HCEC 1CT (cell line): ENCODE results near the gene STC2.

Experiments used
- DNase-seq: peaks from one replicate; pipeline ENCODE4 v3.0.0-alpha.2; 2017

The STC2 gene

DNA sequence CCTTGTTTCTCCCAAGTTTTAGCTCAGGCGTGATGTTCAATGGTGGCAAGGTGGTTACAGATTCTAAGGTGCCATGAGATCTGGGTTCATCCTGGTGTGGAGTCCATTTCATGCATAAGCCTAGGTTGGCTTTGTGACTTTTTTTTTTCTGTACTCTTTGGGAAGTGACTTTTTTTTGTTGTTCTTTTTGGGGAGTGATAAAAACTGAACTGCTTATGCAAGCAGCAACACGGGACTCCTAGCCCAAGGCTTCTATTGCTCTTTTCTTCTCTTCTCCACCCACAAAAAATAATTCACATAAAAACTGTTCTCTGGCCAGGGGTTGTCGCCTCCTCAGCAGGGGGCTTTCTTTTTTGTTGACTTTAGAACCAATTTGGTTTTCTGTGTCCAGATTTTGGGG, 15.4 kb downstream of the STC2 start:
- DNase-seq = no peak

DNA sequence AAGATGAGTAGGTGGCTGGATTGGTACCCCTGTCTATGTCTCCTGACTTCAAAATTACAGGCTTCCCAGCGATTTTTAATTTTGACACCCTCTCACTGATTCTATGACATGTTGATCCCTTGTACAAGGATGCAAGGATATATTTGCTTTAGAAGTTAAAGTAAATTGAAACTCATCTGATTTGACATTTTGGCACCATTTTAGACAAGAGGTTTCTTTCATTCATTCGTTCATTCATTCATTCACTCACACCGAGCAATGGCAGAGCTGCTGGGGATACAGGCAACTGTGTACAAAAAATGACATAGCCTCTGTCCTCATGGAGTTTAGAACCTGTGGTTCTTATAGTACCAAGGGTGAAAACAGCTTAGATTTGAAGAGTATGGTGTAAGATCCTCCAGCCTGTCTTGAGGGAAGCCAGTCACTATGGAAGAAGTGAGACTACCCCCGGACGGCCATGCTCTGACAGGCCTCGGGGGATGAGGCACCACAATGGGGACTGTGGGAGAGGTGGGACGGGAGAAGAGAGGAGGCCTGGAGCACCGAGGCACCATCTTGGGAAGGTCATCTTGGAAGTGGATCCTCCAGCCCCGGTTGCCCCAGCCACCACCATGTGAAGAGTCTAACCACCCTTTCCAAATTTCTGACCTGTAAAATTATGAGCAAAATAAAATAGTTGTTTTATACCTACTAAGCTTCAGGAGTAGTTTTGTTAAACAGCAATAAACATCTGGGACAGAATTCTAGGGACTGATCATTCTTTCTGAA, 16.2 kb downstream of the STC2 start:
- no peak for DNase-seq

DNA sequence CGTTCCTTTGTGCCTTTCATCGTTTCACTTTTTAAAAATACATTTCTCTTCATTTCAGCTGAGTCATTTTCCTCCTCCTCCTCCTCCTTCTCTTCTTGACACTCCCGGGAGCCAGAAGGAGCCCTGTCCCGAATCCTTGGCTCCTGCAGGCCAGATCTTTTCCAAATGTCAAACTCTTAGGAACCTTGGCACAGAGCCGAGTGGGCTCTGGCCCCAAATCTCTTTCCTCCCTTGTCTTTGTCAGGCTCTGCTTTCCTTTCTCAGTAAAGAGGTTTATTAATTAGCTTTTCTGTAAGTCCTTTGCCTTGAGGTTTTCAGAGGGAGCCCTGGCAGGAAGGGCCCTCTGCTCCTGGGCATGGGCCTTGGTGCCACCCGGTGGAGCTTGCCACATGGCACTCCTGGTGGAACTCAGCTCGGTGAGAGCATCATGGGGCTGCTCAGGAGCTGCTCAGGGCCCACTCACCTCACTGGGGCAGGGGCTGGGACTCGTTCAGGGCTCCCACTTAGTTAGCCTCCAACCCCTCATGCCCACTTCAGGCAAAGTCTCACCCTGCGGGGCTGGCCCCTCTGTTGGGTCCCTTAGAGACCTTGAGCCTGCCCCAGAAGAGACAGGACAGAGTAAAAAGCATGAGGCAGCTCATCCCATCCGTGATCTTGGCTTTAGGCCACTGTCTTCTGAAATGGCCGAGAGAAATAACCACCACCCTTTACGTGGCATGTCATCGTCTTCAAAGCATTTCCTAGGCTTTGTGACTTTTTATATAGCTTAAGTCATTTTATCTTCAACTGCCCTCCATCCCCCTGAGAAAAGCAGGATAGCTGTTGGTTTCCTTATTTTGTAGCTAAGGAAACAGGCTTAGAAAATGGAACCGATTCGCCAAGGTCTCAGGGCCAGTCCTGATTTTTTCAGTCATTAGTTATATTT, 17.1 kb downstream of the STC2 start:
- peak; percentile 19 for DNase-seq

DNA sequence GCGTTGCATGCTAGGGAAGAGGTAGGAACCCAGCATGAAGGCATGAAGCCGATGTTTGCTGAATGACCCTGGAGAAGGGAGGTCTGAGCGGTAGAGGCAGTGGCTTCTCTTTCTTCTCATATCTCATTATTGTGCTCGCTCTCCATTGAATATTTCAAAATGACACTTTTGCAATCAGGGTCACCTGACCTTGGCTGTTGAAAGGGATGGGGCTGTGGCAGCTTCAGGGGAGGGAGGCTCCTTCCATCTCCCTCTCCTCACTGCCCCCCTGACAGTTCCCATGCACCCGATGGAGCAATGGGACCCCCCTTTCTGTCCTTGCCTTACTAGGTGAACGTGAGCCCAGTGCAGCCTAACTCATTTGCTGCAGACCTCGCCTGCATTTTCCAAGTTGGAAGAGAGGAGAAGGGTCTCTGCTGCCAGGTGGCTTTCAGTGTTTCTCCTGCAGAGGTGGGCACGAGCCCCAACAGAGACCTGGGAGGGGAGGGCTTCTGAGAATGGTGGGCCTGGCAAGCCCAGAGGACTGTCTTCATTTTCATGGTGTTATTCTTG, 17.9 kb downstream of the STC2 start:
- DNase-seq = no peak

DNA sequence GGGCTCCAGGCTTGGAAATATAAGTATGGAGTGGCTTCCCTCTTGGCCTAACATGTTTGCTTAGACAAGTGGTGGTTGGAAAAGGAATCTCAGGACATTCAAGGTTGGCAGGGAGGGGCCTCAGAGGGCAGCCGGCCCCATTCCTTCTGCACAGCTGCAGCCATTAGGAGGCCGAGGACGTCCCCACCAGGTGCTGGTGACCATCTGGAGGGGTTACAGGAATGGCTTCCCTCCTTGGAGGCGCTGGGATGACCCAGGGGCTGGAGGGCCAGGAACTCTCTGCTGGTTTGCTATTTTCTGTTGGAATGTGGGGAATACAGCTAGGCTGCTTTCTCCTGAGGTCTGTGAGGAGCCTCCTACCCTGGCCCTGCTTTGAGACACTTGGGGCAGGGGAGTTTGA, 18.5 kb downstream of the STC2 start:
- DNase-seq = no peak

DNA sequence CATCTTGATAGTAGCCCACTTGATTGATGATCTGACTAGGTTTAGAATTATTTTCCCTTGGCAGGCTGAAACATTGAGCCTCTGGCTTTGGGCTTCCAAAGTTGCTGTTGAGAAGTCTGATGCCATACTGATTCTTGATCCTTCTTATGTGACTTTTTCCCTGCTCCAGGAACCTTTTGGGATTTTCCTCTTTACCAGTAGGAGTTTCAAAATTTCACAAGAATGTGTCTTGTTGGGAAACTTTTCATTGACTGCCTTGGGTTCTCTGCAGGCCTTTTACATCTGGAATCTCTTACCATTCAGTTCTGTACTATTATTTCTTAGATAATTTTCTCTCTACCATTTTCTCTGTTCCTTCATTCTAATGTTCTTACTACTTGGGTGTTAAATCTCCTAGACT, 20.0 kb downstream of the STC2 start:
- no peak for DNase-seq

DNA sequence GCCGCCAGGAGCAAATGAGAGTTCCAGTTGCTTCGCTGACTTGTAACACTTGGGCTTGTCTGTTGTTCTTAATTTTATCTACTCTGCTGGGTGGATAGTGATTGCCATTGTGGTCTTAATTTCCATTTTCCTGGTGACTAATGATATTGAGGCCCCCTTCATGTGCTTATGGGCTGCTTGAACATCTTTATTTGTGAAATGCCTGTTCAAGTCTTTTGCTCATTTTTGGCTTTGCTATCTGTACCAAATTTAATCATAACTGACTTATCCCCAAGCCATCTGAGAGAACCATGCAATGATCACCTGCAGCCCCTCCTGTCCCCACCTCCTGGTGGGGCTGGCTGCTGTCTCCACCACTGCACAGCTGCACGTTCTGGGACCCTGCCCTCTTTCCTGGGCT, 20.5 kb downstream of the STC2 start:
- no peak for DNase-seq

DNA sequence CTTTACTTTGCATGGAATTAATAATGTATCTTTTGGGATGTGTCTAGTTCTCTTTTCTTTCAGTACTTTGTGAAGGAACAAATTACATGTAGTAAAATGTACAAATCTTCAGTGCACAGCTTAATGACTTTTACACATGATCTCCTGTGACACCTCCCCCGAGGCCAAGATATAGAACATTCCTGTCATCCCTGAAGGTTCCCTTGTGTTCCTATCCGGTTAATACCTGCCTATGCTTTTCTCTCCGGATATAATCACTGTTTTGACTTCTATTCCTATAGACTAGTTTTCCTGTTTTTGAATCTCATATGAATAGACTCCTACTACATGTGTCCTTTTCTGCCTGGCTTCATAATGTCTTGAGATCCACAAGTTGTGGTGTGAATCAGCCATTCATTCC, 21.5 kb downstream of the STC2 start:
- no peak for DNase-seq

DNA sequence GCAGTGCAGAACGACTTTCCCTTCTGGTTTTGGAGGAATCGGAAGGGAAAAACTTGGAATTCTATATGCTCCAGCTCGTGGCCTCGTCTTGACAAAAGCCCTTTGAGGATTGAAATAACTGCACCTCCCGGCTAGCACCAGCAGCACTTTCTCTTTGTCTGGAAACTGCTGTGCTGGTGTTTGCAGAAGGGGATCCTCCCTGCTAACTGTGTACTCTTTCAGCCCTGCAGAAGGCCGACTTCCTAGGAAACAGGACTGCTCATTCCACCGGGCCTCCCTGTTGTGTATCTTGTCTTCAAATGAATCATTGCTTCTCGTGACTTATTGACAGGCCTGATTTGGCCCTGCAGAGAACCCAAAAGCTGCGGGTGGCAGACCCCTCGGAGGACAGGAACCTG, 23.6 kb downstream of the STC2 start:
- no peak for DNase-seq

DNA sequence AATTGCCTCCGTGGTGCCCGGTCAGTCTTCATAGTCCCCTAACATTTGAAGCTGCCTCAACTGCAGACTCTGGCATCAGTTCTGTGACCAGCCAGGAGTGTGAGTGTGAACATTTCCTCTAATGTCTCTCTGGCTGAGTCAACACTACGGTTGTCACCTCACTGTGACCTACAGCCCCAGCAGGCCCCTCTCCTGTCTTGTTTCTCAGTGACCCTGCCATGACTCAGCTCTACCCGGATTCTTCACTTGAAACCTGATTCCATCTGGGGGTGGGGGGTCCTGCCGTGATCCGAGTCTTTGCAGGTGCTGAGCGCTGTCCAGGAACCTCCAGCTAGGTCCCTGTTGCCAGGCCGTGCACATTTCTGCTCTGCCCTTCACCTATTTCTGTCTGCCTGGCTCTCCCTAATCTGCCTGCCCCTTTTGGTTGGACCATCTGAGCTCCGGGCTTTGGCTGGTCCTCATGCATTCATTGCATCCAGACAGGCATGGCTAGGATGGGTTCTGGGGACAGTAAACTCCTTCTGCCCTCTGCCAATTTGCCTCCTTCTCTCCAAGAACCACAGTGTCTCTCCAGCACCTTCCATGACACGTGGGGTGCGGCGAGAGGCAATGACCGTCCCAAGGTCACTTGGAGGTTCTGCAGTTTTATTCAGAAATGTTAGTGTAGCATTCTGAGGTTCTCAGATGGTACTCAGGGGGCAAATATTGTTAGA, 24.2 kb downstream of the STC2 start:
- peak; percentile 16 for DNase-seq

DNA sequence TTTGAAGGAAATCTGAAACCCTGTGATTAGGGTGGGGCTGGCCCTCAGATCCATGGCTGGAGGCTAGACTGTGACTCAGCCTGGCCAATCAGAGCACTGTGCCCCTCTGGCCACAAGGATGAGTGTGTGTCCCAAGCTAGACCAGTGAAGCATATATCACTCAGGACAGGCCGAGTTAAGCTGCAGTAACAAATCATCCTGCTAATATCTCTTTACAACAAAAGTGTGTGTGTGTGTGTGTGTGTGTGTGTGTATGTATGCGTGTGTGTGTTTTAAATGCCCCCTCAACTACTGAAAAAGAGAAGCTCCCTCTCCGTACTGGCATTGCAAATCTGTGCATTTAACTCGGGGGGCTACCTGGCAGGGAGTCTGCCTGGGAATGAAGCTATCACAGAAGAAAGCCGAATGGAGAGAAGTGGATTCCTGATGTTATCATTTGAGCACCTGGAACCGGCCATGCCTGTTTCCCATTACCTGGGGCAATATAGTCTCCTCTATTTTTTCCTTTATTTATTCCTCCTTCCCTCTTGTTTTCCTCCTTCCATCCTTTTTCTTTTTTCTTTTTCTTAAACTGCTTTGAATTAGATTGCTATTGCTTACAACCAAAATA, 25.6 kb downstream of the STC2 start:
- DNase-seq = peak; percentile 85

DNA sequence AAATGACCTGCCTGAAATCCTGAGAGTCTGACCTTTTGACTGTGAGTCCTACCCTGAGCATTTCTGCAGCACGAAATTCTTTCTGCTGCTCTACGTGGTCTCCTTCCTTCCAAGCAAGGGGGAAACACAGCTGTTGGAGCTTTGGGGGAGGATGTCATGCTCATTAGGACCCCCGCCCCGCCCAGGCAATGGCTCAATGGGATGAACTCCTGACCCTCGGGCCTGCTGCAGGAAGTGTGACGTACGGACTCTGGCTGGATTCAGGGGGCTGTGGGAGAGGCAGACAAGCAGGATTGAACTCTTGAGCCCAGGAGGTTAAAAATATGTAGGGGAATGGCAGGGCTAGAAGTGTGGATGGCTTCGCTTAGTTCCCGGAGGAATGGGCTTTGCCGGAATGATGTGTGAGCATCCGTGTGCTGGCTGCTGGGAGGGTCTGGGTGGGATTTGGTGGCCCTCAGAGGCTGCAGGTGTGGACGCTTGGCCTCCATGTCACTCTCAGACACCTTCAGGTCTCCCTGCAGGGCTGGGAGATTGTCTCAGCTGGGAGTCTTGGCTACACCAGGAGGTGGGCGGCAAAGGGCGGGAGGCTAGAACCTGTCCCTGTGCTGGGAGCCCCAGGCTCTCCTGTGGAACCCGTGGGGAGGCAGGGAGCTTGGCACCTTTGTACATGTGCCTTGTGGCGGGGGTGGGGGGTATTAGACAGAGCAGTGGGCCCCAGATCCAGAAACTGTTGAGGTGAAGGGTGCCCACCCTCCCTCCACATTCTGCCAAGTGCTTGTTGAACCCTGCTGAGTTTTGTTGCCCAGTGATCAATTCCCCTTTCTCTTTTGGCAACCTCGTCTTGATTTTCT, 26.3 kb downstream of the STC2 start:
- no peak for DNase-seq

DNA sequence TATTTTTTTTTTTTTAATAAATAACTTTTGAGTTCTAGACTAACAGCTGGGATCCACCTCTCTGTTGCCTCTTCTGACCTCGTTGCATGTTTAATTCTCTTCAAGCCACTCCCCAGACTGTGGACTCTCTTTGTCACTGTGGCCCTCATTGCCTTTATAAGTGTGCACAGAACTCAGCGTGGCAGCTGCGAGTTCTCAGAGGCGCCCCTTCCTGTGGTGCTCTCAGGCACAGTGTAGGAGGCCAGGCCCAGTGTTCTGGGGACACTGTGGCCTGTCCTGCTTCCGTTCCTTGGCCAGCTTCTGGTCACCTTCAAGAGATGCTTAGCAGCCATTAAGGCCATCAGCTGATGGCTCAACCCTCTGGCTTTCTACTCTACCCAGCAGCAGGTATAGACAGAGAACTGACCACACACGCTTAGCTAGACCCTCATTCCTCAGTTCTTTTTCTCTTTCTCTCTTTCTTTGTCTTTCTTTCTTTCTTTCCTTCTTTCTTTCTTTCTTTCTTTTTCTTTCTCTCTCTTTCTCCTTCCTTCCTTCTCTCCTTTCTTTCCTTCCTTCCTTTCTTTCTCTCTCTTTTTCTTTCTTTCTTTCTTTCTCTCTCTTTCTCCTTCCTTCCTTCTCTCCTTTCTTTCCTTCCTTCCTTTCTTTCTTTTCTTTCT, 27.7 kb downstream of the STC2 start:
- no peak for DNase-seq

DNA sequence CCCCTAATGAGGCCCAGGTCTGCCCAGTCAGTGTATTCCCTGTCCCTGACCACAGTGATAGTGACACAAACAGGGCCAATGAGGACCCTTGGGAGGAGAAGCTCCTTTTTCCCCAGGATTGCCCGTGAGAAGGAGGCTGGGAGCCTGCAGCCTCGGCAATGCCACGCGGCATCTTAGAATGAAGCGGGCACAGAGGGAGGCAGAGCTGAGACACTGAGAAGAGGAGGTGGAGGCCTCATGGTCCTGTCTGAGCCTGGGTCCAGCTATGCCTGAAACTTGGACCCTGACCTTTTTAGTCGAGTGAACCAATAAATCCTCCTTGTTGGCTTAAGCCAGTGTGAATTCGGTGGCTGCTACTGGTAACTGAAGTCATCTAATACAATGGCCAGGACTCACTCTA, 28.4 kb downstream of the STC2 start:
- no peak for DNase-seq

DNA sequence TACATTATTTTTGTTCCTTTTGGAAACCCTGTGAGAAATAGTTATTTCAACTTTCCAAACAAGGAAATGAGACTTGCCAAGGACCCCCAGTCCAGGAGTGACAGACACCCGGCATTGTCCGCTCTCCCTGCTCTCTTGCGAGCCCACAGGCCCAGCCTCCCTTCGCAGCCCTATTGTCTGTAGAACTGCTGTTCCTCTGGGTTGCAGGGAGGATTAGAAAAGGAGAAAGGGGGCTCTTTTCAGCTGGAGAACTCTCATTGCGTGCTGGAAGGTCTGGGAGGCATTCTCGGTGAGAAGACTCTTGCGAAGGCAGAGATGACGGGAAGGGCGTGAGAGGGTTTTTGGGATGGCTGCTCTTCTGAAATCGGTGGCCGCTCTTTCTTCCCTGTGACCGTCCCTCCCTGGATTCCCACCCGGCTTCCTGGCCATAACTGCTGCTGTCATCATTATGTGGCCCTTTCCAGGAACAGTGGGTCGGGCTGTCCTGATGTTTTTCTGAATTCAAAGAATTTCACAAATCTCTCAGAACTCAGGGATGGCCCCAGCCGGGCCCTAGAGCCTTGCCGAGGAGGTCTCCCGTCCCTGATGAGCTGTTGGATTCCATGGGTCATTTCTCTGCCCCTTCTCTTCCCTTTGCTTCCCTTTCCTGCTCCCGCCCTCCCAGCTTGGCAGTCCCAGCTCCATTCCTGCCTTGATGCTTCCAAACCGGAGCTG, 29.8 kb downstream of the STC2 start:
- DNase-seq = no peak

DNA sequence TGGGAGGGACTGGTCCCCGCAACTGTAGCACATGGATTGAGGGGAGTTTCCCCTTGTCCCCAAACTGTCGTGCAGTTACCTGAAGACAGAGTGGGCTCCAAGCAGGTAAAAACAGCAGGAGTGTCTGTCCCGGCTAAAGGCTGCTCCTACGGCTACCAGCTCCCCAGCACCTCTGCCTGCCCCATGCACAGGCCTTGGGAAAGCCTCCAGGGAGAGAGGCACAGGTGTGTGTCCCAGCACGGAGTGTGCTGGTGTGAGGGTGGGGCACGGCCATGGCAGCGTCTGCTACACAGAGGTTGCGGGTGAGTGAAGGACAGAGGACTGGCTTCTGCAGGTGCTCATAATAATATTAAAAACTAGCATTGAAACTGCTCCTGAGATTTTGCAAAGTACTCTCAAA, 30.4 kb downstream of the STC2 start:
- no peak for DNase-seq

DNA sequence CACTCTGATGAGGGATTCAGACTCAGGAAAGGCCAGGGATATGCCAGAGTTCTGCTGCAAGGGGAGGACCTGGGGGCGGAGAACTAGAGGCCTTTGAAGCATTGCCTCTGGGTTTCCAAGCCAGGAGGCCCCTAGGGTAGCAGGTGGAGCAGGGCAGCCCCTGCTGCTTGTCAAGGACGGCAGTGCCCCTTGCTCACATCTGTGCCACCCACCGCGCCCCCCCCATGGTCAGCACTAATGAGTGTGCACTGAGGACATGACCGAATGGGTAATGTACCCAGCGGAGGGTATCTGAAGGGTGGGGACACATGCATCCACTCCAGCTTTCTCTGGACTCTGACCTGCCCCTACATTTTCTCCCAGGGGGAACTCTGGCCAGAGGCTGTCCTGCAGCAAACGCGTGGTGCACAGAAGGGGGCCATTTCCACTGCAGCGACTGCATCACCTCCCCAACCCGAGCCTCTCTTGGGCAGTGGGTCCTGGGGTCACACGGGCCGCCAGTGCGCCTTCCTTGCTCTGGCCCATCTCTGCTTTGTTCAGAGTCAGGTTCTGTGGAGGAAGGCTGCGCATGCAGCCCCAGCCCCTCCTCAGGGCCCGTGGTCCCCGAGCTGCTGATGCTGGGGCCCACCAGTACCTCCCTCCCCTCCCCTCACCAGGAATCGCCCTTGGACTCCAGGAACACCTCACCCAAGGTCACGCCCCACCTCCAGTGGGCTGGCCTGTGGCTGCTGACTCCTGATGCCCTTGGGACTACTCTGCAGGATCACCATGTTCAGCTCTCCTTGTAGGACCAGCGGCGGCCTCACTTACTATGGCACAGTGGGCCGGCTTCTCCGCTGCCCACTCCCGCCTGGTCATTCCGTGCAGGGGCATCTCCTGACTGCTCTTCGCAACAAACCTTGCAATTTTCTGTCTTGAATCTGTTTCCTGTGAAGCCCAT, 31.2 kb downstream of the STC2 start:
- no peak for DNase-seq

DNA sequence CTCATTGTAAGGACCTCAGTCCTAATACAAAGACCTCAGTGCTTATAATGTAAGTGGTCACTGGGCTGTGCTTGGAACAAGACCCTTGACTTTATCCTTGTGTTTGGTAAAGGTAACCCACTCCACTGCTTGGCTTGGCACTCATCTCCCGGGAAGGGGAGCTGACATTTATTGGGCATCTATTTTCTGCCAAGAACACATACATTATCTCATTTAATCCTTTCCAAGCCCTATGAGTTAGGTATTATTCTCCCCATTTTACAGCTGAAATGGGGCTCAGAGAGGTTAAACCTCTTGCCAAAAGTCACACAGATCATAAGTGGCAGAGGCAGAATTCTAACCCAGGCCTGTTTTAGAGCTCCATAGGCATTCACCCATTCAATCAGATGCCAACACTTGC, 32.4 kb downstream of the STC2 start:
- no peak for DNase-seq

DNA sequence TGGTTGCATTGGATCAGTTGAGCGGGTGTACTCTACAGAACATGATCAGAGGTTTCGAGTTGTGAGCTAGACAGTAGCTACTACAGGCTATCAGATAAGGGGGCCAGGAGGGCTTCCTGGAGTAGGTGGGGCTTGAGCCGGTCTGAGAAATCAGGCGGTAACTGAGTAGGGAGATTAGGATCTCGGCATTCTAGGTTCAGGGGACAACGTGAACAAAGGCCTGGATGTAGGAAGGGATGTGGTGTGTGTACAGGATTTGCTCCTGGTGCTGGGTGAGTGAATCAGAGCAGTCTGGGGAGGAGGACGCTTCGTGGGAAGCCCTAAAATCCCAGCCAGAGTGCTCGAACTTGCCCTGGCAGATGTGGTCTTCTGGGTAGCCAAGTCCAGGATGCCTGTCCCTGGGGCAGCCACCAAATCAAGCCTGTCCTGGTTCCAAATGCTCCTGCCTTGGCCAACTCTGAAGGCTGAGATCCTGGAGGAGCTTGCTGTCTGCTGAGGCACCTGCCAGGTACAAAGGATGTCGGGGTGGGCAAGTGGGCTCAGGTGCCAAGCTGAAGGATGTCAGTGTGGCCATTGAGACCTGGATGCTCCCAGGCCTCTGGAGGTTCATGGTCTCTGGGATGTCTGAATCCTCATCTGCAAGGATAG, 33.4 kb downstream of the STC2 start:
- DNase-seq = no peak
